Psoas muscle (tissue), 8 donors: ENCODE results near the gene ITPK1. TPM values are rescaled to one million over a fixed set of nuclear protein-coding genes. Genes with fewer than 3 reads are reported as not detected.
A peak's percentile ranks its signal among the peaks of the same experiment; 100 is the strongest.
"Not testable (repeated sequence)": the region's sequence is repeated elsewhere in the genome, so short reads cannot be mapped to it uniquely, and the experiment has no call there.

Experiments used
- ATAC-seq, 4 donors: fragments of 200-7000 bp; cut with Tn5 transposase; one replicate each; pipeline ENCODE4 v1.9.1; 2020; ENCODE audit warnings: moderate library complexity in 3 of 4, mild to moderate bottlenecking in 2 of 4
- DNase-seq, 2 donors: peaks; one replicate each; pipeline ENCODE4 v3.0.0-alpha.2; 2020
- H3K27ac ChIP-seq: fragments of 200-600 bp; one replicate; pipeline ENCODE4 v1.8.0; 2022
- H3K27me3 ChIP-seq, 3 donors: fragments of 200-600 bp in 1 of 3; one replicate each; pipeline versions ENCODE4 v1.6.1 to v1.8.0; 2013 to 2022; ENCODE audit warnings: low read length in 2 of 3, mild to moderate bottlenecking in 2 of 3, moderate library complexity in 1 of 3; ENCODE audit not compliant: insufficient read depth in 3 of 3
- H3K36me3 ChIP-seq, 2 donors: fragments of 200-600 bp in 1 of 2; one replicate each; pipeline versions ENCODE4 v1.6.1 to v1.8.0; 2013 to 2022; ENCODE audit warnings: low read depth in 1 of 2, mild to moderate bottlenecking in 1 of 2, moderate library complexity in 1 of 2; ENCODE audit not compliant: insufficient read depth in 1 of 2
- H3K4me1 ChIP-seq: fragments of 200-600 bp; one replicate; pipeline ENCODE4 v1.8.0; 2022
- H3K4me3 ChIP-seq: fragments of 200-600 bp; one replicate; pipeline ENCODE4 v1.8.0; 2022; ENCODE audit warnings: mild to moderate bottlenecking
- H3K9me3 ChIP-seq: fragments of 200-600 bp; one replicate; pipeline ENCODE4 v1.8.0; 2022
- CTCF ChIP-seq: fragments of 200-600 bp; IDR thresholded peaks from one replicate; pipeline ENCODE4 v1.8.0; 2022; ENCODE audit warnings: antibody characterized with exemption
- WGBS, 3 donors: extraction: QIAGEN DNeasy Blood & Tissue Kit; methylation state at CpG; one replicate each; pipeline versions ENCODE4 v1.1.6 to v1.1.7; 2013; 5-methylcytosine and 5-hydroxymethylcytosine counted together
- intact Hi-C, 2 donors: fragments of 100-400 bp; cut with DNase I; formaldehyde crosslinking; loops; one replicate each; pipeline versions ENCODE4 v1.11.0 to v1.14.2; 2022
- long read RNA-seq, 2 donors: library from polyadenylated mRNA; unstranded; transcript quantifications; one replicate each; pipeline ENCODE4 v2.0.0, GENCODE V29; 2021
- polyA plus RNA-seq, 3 donors: library from polyadenylated mRNA; stranded (reverse); fragments of 200-250 nt; gene quantifications; one replicate each; pipeline ENCODE4 v1.2.3, GENCODE V29; 2013
- total RNA-seq, 4 donors: library from RNA; stranded (reverse); fragmentation: NEBNext Ultra II Directional in 2 of 4; extraction: Animal tissue kit (Norgen Biotek cat#: 25700) in 2 of 4; gene quantifications; one replicate each; pipeline versions ENCODE4 v1.2.1 to v1.2.4, GENCODE V29; 2021 to 2023
- donor health status: healthy with polysubstance abuse.
- donor health status: DM: no; HTN: no; CAD: no; lungs with moderate emphysema.
- donor health status: Bipolar disorder and iron deficiency.
- donor health status: healthy.
- donor health status: DM: yes; HTN: yes; CAD: no.
- donor health status: DM: no; HTN: no; CAD: no.
- donor health status: DM: no; HTN: no; CAD: no.
- donor health status: DM: yes; HTN: yes; CAD: no.

ITPK1 gene
- total RNA-seq (10 to 100 TPM; 33.7 to 51.0 (median 45.6) TPM), polyA plus RNA-seq (10 to 100 TPM; 30.0 to 61.1 (median 32.5) TPM)
- long read RNA-seq, donor 1, full-length matches to known transcripts = 22 of 46 reads
- long read RNA-seq, donor 1, partial matches to known transcripts = 8 of 46 reads
- long read RNA-seq, donor 1, other reads (novel, unspliced or antisense) = 16 of 46 reads
- long read RNA-seq, donor 2, full-length matches to known transcripts = 64 of 105 reads
- long read RNA-seq, donor 2, partial matches to known transcripts = 19 of 105 reads
- long read RNA-seq, donor 2, other reads (novel, unspliced or antisense) = 22 of 105 reads

GRCh38 chr14:93115821-93116675 lies at the start of gene ITPK1:
Gene ITPK1, minus strand, starts transcription at chr14:93115925. Its CDS starts 762 bp downstream, at chr14:93115163.
- DNase-seq (peak; percentile 61 to 75), ATAC-seq (peak; percentile 66 to 82 (median 74))
- H3K9me3 ChIP-seq = no peaks in the 10 kb centered on the region
- no peaks in the 10 kb centered on the region for H3K36me3 ChIP-seq
- intact Hi-C loops = loop anchor here (2.0 to 10.0 kb wide), 4 partner anchors 19 to 219 kb away; partner anchors contain the start of gene BTBD7 (in 1 of the 2)
- peaks cover 19% of the 10 kb centered on the region for H3K4me1 ChIP-seq
- peak within 1 kb of the TSS; percentile 89 for H3K27ac ChIP-seq
- 1 to 2% (median 1%) methylated on average over 42 to 77 of the region's 77 CpGs for WGBS, 3 donors
- H3K4me3 ChIP-seq = peak within 1 kb of the TSS; percentile 93
- no peaks in the 10 kb centered on the region for H3K27me3 ChIP-seq
- TF ChIP-seq CTCF = peak; percentile 48

GRCh38 chr14:93163564-93163963 lies 47.8 kb upstream of the ITPK1 start:
- no peak for DNase-seq
- no peaks in the 10 kb centered on the region for H3K36me3 ChIP-seq
- H3K27ac ChIP-seq = no peak overlapping the region
- no peak overlapping the region for H3K4me3 ChIP-seq
- no peaks in the 10 kb centered on the region for H3K4me1 ChIP-seq
- no peak for ATAC-seq
- intact Hi-C loops = no loop called here
- 68 to 79% (median 76%) methylated on average over 5 of the region's 5 CpGs for WGBS, 3 donors
- H3K9me3 ChIP-seq = no peaks in the 10 kb centered on the region
- no peaks in the 10 kb centered on the region for H3K27me3 ChIP-seq
- TF ChIP-seq CTCF = no peak

GRCh38 chr14:93161411-93161940 lies 45.8 kb upstream of the ITPK1 start:
- Histone ChIP-seq H3K27me3 (no peaks in the 10 kb centered on the region), H3K4me3 (no peak overlapping the region), H3K36me3 (no peaks in the 10 kb centered on the region), H3K4me1 (no peaks in the 10 kb centered on the region), H3K27ac (no peak overlapping the region), H3K9me3 (no peaks in the 10 kb centered on the region)
- TF ChIP-seq CTCF = no peak
- ATAC-seq = no peak
- no peak for DNase-seq
- intact Hi-C loops = no loop called here
- WGBS, 3 donors = 63 to 72% (median 68%) methylated on average over 4 of the region's 4 CpGs

GRCh38 chr14:93160353-93160801 lies 44.7 kb upstream of the ITPK1 start:
- Histone ChIP-seq H3K4me1 (no peaks in the 10 kb centered on the region), H3K27ac (no peak overlapping the region), H3K4me3 (no peak overlapping the region), H3K9me3 (no peaks in the 10 kb centered on the region), H3K27me3 (no peaks in the 10 kb centered on the region), H3K36me3 (no peaks in the 10 kb centered on the region)
- WGBS, 3 donors = 37 to 40% (median 38%) methylated on average over 4 of the region's 4 CpGs
- TF ChIP-seq CTCF = no peak
- no peak for DNase-seq
- intact Hi-C loops = no loop called here
- no peak for ATAC-seq

- H3K27ac ChIP-seq, H3K9me3 ChIP-seq, H3K4me1 ChIP-seq, H3K36me3 ChIP-seq, H3K27me3 ChIP-seq, DNase-seq, intact Hi-C loops, H3K4me3 ChIP-seq, ATAC-seq: not testable (repeated sequence)
- 63 to 66% (median 63%) methylated on average over 5 of the region's 5 CpGs for WGBS, 3 donors
These were observed 44.1 kb upstream of the ITPK1 start for GRCh38 chr14:93159625-93160352.

GRCh38 chr14:93158349-93158748 lies 42.6 kb upstream of the ITPK1 start:
- DNase-seq, H3K27ac ChIP-seq, H3K27me3 ChIP-seq, H3K9me3 ChIP-seq, ATAC-seq, H3K4me1 ChIP-seq, intact Hi-C loops, H3K36me3 ChIP-seq, H3K4me3 ChIP-seq: not testable (repeated sequence)
- WGBS, 3 donors = 91 to 93% (median 91%) methylated on average over 7 of the region's 7 CpGs
